ENCODE data around the gene PRPS1L1.

Gene PRPS1L1

GRCh38 chr7:18027628-18028027 lies at the start of gene PRPS1L1:
TSS of gene PRPS1L1 (minus strand) at chr7:18027846.
- DNase-seq, result no peak

GRCh38 chr7:18076461-18076860 lies 48.8 kb upstream of the PRPS1L1 start:
- DNase-seq, result no peak

GRCh38 chr7:18068745-18069144 lies 41.1 kb upstream of the PRPS1L1 start:
- DNase-seq, result no peak

- DNase-seq, result no peak
Observed at GRCh38 chr7:18064242-18064838, 36.7 kb upstream of the PRPS1L1 start.

GRCh38 chr7:18063149-18063901 lies 35.7 kb upstream of the PRPS1L1 start:
- DNase-seq, result no peak

GRCh38 chr7:18059171-18059570 lies 31.5 kb upstream of the PRPS1L1 start:
- no peak for DNase-seq

- no peak for DNase-seq
Observed at GRCh38 chr7:18053941-18054340, 26.3 kb upstream of the PRPS1L1 start.

GRCh38 chr7:18053177-18053928 lies 25.7 kb upstream of the PRPS1L1 start:
- no peak for DNase-seq

- DNase-seq, result no peak
Observed at GRCh38 chr7:18049262-18049661, 21.6 kb upstream of the PRPS1L1 start.

GRCh38 chr7:18046601-18047000 lies 19.0 kb upstream of the PRPS1L1 start:
- no peak for DNase-seq

GRCh38 chr7:18045171-18045570 lies 17.5 kb upstream of the PRPS1L1 start:
- DNase-seq, result no peak

- DNase-seq, result no peak
Observed at GRCh38 chr7:18041191-18041590, 13.5 kb upstream of the PRPS1L1 start.

GRCh38 chr7:18040196-18040595 lies 12.6 kb upstream of the PRPS1L1 start:
- DNase-seq, result no peak

GRCh38 chr7:18038382-18038781 lies 10.7 kb upstream of the PRPS1L1 start:
- no peak for DNase-seq

- DNase-seq, result no peak
Observed at GRCh38 chr7:18037609-18038008, 10.0 kb upstream of the PRPS1L1 start.

- DNase-seq, result no peak
Observed at GRCh38 chr7:18036783-18037182, 9.1 kb upstream of the PRPS1L1 start.

- no peak for DNase-seq
Observed at GRCh38 chr7:18030758-18031157, 3.1 kb upstream of the PRPS1L1 start.

- no peak for DNase-seq
Observed at GRCh38 chr7:18020138-18020715, 7.4 kb downstream of the PRPS1L1 start.

- no peak for DNase-seq
Observed at GRCh38 chr7:18019555-18019954, 8.1 kb downstream of the PRPS1L1 start.

GRCh38 chr7:18018296-18019215 lies 9.1 kb downstream of the PRPS1L1 start:
- DNase-seq, result no peak

- DNase-seq, result no peak
Observed at GRCh38 chr7:18016547-18017444, 10.8 kb downstream of the PRPS1L1 start.

All from SIG-M5 (cell line).